GM21717 (cell line): ENCODE results near the gene MEOX2.

Experiments
- ATAC-seq: cut with Tn5 transposase; IDR thresholded peaks from one replicate; pipeline ENCODE4 v1.9.1; 2021; ENCODE audit warnings: mild to moderate bottlenecking, moderate library complexity; ENCODE audit not compliant: unreplicated experiment

The MEOX2 gene

GRCh38 chr7:15681631-15682030, 4.9 kb downstream of the MEOX2 start:
- ATAC-seq = no peak

- no peak for ATAC-seq
Measured at GRCh38 chr7:15681186-15681585, 5.3 kb downstream of the MEOX2 start.

GRCh38 chr7:15680446-15680845, 6.0 kb downstream of the MEOX2 start:
- ATAC-seq = no peak

- ATAC-seq = no peak
Measured at GRCh38 chr7:15679306-15679705, 7.2 kb downstream of the MEOX2 start.

GRCh38 chr7:15678653-15679052, 7.8 kb downstream of the MEOX2 start:
- no peak for ATAC-seq

- no peak for ATAC-seq
Measured at GRCh38 chr7:15675379-15675778, 11.1 kb downstream of the MEOX2 start.

GRCh38 chr7:15674586-15674985, 11.9 kb downstream of the MEOX2 start:
- no peak for ATAC-seq

- no peak for ATAC-seq
Measured at GRCh38 chr7:15669443-15670090, 16.9 kb downstream of the MEOX2 start.

- no peak for ATAC-seq
Measured at GRCh38 chr7:15667991-15668390, 18.5 kb downstream of the MEOX2 start.

- ATAC-seq = no peak
Measured at GRCh38 chr7:15662451-15662850, 24.0 kb downstream of the MEOX2 start.

GRCh38 chr7:15658247-15658646, 28.2 kb downstream of the MEOX2 start:
- ATAC-seq = no peak

- no peak for ATAC-seq
Measured at GRCh38 chr7:15652776-15653290, 33.6 kb downstream of the MEOX2 start.

- ATAC-seq = no peak
Measured at GRCh38 chr7:15651693-15652092, 34.8 kb downstream of the MEOX2 start.

GRCh38 chr7:15650787-15651186, 35.7 kb downstream of the MEOX2 start:
- no peak for ATAC-seq

- ATAC-seq = no peak
Measured at GRCh38 chr7:15648461-15648961, 38.0 kb downstream of the MEOX2 start.

GRCh38 chr7:15647309-15647708, 39.2 kb downstream of the MEOX2 start:
- ATAC-seq = no peak

GRCh38 chr7:15643000-15643705, 43.3 kb downstream of the MEOX2 start:
- ATAC-seq = no peak

GRCh38 chr7:15628876-15629275, 57.6 kb downstream of the MEOX2 start:
- no peak for ATAC-seq

- ATAC-seq = no peak
Measured at GRCh38 chr7:15626041-15626440, 60.4 kb downstream of the MEOX2 start.

GRCh38 chr7:15625466-15625865, 61.0 kb downstream of the MEOX2 start:
- no peak for ATAC-seq

- ATAC-seq = no peak
Measured at GRCh38 chr7:15621468-15621867, 65.0 kb downstream of the MEOX2 start.

- no peak for ATAC-seq
Measured at GRCh38 chr7:15620491-15621185, 65.8 kb downstream of the MEOX2 start.
